Ishikawa (cell line): ENCODE data around the gene STX10.

Experiments used
- CEBPB ChIP-seq: IDR thresholded peaks from 2 replicates; pipeline ENCODE4 v1.6.1; 2012
- EGR1 ChIP-seq: IDR thresholded peaks from 2 replicates; pipeline ENCODE4 v1.6.1; 2012
- EP300 ChIP-seq: IDR thresholded peaks from 2 replicates; pipeline ENCODE4 v1.6.1; 2012; ENCODE audit warnings: borderline replicate concordance
- NFIC ChIP-seq: IDR thresholded peaks from 2 replicates; pipeline ENCODE4 v1.6.1; 2012
- RAD21 ChIP-seq: IDR thresholded peaks from 2 replicates; pipeline ENCODE4 v1.6.1; 2012; ENCODE audit warnings: low read depth
- REST ChIP-seq: IDR thresholded peaks from 2 replicates; pipeline ENCODE4 v1.6.1; 2012; ENCODE audit warnings: low read depth, mild to moderate bottlenecking
- TAF1 ChIP-seq: IDR thresholded peaks from 2 replicates; pipeline ENCODE4 v1.6.1; 2012; ENCODE audit warnings: low read depth, mild to moderate bottlenecking
- YY1 ChIP-seq: IDR thresholded peaks from 2 replicates; pipeline ENCODE4 v1.6.1; 2012; ENCODE audit warnings: low read depth

- TF ChIP-seq CEBPB = peak; percentile 80
- TF ChIP-seq EP300 = peak; percentile 74; the same call in 1 of the 2 replicates
- TF ChIP-seq REST = no peak
- TF ChIP-seq YY1 = peak; percentile 15; the same call in 1 of the 2 replicates
- peak; percentile 98 for TF ChIP-seq EGR1
- TF ChIP-seq TAF1 = 0 out of 2 replicates have a peak, but pooled peaks have one; percentile 5
- no peak for TF ChIP-seq NFIC
- peak; percentile 1; the same call in 1 of the 2 replicates for TF ChIP-seq RAD21
Observed at GRCh38 chr19:13154241-13154778, 4.1 kb upstream of the STX10 start.
